ENCODE data around the gene COL6A3. TPM values are rescaled to one million over a fixed set of nuclear protein-coding genes. Genes with fewer than 3 reads are reported as not detected.

The COL6A3 gene
- total RNA-seq, 1 donor: 1,478 TPM

DNA sequence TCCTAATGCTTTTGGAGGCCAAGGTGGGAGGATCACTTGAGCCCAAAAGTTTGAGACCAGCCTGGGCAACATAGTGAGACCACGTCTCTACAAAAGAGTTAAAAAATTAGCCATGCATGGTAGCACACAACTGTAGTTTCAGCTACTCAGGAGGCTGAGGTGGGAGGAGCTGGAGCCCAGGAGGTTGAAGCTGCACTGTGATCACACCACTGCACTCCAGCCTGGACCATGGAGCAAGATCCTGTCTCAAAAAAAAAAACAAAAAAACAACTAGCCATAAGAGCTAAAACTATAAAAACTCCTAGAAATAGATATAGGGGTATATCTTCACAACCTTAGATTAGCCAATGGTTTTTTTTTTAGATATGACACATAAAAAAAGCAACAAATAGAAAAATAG, 16.9 kb upstream of the COL6A3 start:
- no peak overlapping the region for H3K4me3 ChIP-seq (ENCODE audit: low read depth, low read length)
- TF ChIP-seq, protein P1, sequence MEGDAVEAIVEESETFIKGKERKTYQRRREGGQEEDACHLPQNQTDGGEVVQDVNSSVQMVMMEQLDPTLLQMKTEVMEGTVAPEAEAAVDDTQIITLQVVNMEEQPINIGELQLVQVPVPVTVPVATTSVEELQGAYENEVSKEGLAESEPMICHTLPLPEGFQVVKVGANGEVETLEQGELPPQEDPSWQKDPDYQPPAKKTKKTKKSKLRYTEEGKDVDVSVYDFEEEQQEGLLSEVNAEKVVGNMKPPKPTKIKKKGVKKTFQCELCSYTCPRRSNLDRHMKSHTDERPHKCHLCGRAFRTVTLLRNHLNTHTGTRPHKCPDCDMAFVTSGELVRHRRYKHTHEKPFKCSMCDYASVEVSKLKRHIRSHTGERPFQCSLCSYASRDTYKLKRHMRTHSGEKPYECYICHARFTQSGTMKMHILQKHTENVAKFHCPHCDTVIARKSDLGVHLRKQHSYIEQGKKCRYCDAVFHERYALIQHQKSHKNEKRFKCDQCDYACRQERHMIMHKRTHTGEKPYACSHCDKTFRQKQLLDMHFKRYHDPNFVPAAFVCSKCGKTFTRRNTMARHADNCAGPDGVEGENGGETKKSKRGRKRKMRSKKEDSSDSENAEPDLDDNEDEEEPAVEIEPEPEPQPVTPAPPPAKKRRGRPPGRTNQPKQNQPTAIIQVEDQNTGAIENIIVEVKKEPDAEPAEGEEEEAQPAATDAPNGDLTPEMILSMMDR (IDR thresholded peaks at IDR 0.05; ENCODE audit: insufficient read depth, low read length): no peak
- DNase-seq (ENCODE audit: low read depth): no peak

DNA sequence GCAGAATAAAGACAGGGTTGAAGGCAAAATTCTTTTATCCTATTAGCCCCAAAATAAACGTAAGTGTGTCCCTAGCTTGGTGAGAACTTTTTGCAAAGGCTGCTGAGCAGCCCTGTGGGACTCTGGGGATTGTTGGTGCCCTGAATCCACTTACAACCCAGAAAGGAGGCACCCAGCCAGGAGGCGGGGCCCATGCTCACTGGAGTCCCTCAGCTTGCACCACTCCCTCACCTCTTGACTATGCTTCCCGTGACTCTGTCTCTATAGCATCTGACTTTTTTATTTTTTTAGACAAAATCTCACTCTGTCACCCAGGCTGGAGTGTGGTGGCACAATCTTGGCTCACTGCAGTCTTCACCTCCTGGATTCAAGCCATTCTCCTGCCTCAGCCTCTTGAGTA, 15.8 kb upstream of the COL6A3 start:
- DNase-seq (ENCODE audit: low read depth): no peak
- H3K4me3 ChIP-seq (ENCODE audit: low read depth, low read length): no peak overlapping the region
- TF ChIP-seq, protein P1 (IDR thresholded peaks at IDR 0.05; ENCODE audit: insufficient read depth, low read length): no peak

DNA sequence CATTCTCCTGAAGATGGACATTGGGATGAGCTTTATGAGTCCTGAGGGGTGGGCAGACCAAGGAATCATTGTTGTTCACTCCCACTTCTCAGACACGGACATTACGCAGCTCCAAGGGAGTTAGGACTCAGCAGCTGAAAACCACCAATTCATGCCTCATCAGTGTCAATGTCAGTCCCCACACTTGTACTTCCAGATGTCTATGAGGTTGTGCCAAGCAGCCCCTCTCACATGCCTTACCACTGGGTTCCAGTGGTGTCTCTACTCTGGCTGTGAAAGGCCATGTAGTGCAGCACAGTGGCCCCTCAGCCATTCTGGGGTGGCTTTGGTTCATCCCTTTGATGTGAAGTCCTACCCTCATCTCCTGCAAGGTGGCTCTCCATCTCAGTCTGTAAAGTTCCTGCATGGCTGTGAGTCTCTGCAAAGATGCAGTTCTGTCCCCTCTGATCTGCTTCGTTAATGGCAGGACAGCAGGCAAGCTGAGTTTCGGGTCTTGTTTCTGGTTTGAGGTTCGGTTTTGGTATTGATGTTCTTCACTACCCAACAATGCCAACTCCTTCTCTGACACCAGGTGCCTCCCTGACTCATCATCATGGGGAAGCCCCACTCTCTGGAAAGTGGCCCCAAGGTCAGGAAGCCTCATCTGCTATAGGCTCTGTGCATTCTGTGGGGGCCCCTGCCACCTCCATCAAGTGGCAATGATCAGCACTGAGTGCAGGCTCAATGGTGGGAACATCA, 14.0 kb upstream of the COL6A3 start:
- no peak overlapping the region for H3K4me3 ChIP-seq (ENCODE audit: low read depth, low read length)
- TF ChIP-seq, protein P1 (IDR thresholded peaks at IDR 0.05; ENCODE audit: insufficient read depth, low read length): no peak
- DNase-seq (ENCODE audit: low read depth): no peak

DNA sequence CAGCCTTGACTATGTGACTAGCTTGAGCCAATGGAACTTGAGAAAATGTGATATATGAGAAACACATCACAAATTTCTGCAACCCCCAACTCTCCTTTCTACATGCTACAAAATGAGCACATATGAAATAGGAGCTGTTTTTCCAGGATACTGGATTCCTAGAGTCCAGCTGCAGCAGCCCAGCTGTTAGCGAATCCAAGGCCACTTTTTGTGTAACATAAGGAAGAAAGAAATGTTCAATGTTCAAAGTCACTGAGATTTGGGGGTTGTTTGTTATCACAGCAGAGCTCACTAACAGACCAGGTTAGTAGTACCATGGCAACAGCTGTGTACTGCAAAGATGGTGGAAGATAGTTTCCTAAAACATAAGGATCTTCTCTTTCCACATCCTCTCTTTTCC, 12.6 kb upstream of the COL6A3 start:
- TF ChIP-seq, protein P1 (IDR thresholded peaks at IDR 0.05; ENCODE audit: insufficient read depth, low read length): no peak
- DNase-seq (ENCODE audit: low read depth): no peak
- H3K4me3 ChIP-seq (ENCODE audit: low read depth, low read length): no peak overlapping the region

DNA sequence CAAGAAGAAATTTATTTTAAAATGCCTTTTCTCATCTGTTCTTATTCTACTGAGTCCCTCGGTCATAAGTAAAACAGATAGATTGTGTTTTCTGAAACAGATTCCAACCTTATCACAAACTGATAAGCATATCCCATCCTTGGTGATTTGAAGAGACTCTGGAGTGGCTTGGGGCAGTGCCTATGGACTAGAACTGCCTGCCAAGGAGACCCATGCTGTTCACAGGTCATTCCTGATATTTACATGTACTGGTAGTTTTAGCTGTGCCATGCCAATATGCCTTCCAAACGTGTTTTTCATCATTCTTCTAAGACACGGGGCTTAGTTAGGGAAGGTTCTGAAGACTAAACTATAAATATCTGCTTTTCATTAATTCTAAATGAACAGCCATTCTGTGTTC, 11.4 kb upstream of the COL6A3 start:
- TF ChIP-seq, protein P1 (IDR thresholded peaks at IDR 0.05; ENCODE audit: insufficient read depth, low read length): no peak
- no peak for DNase-seq (ENCODE audit: low read depth)

DNA sequence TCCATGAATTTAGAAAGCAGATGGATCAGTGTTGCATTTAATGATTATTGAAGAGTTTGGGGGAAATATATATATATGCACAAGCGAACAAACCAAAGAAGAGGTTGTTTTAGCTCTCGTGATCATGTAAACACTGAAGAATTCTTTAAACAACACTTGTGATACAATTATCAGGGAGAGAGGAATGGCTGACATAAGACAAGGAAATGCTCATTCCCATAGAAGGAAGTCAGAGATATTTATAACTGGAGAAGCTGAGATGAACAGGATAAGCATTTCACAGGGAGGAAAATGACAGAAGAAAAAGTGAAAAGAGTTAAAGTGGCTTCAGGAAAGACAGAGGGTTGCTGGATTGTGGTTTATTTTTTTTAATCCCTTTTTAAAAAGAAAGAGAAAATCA, 10.6 kb upstream of the COL6A3 start:
- no peak overlapping the region for H3K4me3 ChIP-seq (ENCODE audit: low read depth, low read length)
- no peak for DNase-seq (ENCODE audit: low read depth)
- TF ChIP-seq, protein P1 (IDR thresholded peaks at IDR 0.05; ENCODE audit: insufficient read depth, low read length): no peak

More for the DNA sequence above, 11.4 kb upstream of the COL6A3 start:
- no peak overlapping the region for H3K4me3 ChIP-seq (ENCODE audit: low read depth, low read length)

DNA sequence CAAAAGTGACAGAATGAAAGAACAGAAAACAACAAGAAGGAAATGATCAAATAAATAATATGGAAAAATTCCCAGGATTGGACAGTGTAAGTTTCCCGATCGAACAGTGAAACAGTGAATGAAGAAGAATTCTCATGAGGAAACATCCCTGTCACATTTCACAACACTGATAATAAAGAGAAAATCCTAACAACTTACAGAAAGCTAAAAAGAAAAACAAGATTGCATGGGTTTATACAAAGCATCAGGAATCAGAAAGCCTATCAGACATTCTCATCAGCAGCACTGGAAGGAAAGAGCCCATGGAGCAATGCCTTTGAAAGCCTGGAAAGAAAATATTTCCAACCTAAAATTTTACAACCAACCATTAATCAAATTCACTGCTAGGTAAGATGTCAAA, 9.9 kb upstream of the COL6A3 start:
- TF ChIP-seq, protein P1 (IDR thresholded peaks at IDR 0.05; ENCODE audit: insufficient read depth, low read length): no peak
- DNase-seq (ENCODE audit: low read depth): no peak
- H3K4me3 ChIP-seq (ENCODE audit: low read depth, low read length): no peak overlapping the region

All from fibroblast of the aortic adventitia (primary cell).